HL-60/S4 (cell line): Measurements from ENCODE around the gene VSIR.

Source experiments
- in situ Hi-C: fragments of 300-500 bp; cut with MboI; formaldehyde crosslinking; loops from 2 replicates; pipeline ENCODE4 v1.14.3; 2022; ENCODE audit warnings: low sequenced_read_pairs

VSIR gene

DNA sequence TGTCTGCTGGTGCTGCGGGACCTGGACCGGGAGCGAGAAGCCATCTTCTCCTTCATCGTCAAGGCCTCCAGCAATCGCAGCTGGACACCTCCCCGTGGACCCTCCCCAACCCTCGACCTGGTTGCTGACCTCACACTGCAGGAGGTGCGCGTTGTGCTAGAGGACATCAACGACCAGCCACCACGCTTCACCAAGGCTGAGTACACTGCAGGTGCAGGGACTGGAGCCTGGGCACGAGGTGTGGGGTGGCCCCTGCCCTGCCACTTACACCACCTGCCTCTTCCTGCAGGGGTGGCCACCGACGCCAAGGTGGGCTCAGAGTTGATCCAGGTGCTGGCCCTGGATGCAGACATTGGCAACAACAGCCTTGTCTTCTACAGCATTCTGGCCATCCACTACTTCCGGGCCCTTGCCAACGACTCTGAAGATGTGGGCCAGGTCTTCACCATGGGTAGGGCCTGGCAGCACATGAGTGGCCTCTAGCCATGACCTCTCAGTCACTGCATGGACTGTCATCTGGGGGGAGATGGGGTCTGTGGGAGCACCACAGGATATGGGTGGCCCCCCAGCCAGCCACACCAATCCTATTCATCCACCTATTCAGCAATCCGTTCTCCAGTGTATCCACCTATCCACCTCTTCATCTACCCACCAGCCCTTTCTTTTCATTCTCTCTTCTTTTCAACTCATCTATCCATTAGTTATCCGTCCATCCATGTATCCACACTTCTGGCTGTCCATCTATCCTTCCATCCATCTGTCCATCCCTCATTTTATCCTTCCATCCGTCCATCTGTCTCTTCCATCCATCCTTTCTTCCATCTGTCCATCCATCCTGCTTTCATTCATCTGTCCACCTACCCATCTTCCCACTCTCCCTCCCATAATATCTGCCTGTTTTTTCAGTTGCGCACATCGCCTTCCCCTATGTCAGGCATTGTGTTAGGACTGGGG is 34.5 kb upstream of the VSIR start:
- in situ Hi-C loops = no loop called here

DNA sequence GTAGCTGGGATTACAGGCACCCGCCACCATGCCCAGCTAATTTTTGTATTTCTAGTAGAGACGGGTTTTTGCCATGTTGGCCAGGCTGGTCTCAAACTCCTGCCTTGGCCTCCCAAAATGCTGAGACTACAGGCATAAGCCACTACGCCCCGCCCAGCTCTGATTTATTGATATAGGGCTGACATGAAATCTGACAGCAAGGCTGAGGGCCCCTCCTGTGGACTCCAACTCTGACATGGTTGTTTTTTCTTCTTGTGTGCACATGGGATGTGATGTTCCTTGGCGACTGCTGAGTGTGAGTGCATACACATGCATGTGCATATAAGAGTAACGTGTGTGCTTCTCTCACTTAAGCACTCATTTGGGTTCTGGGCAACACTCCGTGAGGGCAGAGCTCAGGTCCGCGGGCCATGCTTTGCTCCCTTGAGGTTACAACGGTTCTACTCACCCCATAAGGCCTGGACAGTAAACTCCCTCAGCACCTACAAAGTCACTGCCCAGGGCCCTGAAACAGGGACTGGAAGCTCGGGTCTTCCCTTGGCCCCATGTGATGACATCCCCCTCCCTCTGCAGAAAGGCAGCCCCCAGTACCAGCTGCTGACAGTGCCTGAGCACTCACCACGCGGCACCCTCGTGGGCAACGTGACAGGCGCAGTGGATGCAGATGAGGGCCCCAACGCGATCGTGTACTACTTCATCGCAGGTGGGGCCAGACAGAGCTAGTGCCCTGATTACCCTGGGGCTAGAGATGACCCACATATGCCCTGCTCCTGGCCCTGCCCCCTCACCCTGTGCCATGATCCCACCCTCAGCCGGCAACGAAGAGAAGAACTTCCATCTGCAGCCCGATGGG is 33.6 kb upstream of the VSIR start:
- in situ Hi-C loops = no loop called here

DNA sequence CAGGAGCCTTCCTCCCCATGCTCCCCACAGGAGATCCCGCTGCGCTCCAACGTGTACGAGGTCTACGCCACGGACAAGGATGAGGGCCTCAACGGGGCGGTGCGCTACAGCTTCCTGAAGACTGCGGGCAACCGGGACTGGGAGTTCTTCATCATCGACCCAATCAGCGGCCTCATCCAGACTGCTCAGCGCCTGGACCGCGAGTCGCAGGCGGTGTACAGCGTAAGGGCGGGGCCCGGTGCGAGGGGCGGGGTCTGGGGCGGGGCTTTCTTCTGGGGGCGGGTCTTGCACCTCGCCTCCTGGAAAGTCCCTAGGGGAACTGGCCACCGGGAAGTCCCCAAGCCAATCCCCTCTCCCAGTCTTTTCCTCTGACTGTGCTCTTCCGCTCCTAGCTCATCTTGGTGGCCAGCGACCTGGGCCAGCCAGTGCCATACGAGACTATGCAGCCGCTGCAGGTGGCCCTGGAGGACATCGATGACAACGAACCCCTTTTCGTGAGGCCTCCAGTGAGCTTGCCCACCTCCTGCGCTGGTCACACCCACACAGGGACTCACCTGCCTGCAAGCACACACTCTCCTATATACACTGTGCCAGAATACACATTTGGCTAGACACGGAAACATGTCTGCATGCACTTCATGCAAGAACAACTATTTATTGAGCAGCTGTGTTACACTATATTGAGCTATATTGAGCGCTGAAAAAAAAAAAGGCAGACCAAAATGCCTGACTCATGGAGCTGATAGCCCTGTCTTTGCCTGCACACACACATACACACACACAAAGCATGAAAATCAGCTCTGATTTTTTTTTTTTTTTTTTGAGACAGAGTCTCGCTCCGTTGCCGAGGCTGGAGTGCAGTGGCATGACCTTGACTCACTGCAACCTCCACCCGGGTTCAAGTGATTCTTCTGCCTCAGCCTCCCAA is 32.7 kb upstream of the VSIR start:
- in situ Hi-C loops = no loop called here

DNA sequence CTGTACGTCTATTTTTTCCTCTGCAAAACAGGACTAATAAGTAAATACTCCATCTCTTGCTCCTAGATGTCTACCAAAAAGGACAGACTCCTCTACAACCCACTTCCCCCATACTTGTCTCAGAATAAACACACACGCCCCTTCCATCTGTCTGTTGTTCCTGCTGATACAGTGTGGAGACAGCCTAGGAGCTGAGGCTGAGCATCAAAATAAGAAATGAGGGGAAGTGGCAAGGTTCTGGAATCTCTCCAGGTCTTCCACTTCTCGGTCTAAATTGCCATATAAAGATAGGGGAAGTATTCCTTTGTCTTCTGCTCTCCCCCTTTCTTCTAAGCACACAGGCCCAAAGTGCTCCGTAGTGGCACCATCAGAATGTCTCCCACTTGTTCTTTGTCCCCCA is 30.8 kb upstream of the VSIR start:
- in situ Hi-C loops = no loop called here

DNA sequence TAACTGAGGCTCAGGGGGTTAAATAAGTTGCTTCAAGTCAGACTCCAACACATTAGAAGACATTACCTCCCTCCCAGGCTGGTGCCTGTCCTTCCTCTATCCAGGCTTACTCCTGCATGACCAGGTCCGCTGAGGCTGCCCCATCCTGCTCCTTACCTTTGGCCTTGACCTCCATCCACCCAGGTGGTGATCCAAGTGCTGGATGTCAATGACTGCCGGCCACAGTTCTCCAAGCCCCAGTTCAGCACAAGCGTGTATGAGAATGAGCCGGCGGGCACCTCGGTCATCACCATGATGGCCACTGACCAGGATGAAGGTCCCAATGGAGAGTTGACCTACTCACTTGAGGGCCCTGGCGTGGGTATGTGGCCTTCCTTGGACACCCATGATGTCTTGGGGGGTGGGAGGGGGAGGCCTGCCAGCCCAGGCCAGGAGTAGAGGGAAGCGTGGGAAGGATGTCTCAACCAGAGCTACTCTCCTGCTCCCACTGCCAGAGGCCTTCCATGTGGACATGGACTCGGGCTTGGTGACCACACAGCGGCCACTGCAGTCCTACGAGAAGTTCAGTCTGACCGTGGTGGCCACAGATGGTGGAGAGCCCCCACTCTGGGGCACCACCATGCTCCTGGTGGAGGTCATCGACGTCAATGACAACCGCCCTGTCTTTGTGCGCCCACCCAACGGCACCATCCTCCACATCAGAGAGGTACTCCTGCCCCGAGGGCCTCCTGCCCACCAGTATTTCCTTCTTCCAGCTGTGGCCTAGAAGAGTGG is 29.6 kb upstream of the VSIR start:
- in situ Hi-C loops = no loop called here

DNA sequence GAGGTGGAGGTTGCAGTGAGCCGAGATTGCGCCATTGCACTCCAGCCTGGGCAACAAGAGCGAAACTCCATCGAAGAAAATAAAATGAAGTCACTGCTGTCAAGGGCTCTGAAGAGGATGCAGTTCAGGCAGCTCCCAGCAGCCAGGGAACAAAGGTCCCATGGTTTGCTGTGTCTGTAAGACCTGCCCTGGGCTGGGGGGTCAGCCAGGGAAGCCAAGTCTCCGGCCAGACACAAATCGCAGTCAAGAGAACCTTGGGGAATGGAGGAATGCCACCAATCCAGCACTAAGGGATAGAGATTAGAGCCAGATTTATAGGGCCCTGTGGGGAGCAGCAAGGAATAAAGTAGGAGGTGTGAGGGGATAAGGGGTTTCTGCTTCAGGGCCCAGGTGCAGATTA is 28.9 kb upstream of the VSIR start:
- in situ Hi-C loops = no loop called here

DNA sequence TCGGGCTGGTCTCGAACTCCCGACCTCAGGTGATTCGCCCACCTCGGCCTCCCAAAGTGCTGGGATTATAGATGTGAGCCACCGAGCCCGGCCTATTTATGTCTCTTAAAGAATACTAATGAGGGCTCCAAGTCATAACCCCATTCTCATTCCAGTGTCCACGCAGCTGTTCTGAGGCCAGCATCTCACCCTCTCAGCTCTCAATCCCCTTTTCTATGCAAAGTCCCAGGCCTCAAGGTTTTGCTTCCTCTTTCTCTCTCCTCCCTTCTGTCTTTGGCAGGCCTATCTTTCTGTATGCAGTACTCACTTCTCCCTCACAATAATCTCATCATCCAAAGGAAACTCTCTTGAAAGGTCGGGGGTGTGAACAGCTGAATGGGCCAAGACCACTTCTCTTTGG is 28.0 kb upstream of the VSIR start:
- in situ Hi-C loops = no loop called here

DNA sequence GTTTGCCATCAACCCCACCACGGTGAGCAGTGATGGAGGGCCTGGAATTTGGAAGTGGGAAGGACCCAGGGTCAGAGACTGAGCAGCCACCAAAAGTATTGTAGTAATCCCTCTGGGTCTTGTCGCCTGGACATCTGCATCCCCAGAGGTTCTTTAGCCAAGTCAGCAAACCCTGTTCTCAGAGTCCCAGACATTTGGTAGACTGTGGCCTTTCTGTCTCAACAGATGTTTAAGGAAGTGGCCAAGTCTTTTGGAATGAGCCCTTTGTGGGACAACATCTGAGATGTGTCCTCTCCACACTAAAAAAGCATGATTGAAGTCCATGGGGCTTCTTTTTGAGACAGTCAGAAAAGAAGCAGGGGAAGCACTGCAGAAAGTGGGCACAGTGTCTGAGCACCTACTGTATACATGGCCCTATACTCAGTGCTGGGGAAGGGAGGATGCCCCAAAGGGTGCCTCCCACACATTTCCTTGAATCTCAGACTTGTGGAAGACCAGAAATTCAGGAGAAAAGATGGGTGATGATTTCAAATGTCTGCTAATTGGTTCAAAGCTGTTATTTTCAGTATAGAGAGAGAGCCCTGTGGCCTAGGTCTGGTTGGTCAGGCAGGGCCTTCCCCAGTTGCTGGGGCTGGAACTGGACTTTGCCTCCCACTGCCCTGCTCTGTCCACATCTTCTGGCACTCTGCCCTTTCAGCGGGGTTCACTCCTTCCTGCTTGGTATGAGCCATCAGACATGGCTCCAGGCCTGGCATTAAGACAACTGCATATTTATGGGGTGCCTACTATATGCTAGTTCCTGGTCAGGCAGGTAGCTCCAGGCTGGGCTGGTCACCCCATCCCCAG is 26.5 kb upstream of the VSIR start:
- in situ Hi-C loops = no loop called here

DNA sequence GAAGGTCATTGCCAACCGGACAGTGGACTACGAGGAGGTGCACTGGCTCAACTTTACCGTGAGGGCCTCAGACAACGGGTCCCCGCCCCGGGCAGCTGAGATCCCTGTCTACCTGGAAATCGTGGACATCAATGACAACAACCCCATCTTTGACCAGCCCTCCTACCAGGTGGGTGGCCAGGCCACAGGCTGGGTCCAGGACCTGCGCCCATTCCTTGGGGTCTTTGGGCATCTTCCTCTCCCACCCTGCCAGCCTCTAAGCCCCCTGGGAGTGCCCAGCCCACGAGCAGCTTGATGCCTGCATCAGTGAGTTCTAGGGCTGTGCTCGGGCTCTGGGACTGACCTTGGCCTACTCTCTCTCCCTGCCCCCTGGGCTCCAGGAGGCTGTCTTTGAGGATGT is 25.8 kb upstream of the VSIR start:
- in situ Hi-C loops = no loop called here

DNA sequence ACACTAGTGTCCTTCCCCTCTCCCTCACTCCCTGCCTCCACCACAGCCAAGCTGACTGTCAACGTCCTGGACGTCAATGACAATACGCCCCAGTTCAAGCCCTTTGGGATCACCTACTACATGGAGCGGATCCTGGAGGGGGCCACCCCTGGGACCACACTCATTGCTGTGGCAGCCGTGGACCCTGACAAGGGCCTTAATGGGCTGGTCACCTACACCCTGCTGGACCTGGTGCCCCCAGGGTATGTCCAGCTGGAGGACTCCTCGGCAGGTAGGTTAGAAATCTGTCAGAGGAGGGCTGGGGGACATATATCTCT is 24.9 kb upstream of the VSIR start:
- in situ Hi-C loops = no loop called here

DNA sequence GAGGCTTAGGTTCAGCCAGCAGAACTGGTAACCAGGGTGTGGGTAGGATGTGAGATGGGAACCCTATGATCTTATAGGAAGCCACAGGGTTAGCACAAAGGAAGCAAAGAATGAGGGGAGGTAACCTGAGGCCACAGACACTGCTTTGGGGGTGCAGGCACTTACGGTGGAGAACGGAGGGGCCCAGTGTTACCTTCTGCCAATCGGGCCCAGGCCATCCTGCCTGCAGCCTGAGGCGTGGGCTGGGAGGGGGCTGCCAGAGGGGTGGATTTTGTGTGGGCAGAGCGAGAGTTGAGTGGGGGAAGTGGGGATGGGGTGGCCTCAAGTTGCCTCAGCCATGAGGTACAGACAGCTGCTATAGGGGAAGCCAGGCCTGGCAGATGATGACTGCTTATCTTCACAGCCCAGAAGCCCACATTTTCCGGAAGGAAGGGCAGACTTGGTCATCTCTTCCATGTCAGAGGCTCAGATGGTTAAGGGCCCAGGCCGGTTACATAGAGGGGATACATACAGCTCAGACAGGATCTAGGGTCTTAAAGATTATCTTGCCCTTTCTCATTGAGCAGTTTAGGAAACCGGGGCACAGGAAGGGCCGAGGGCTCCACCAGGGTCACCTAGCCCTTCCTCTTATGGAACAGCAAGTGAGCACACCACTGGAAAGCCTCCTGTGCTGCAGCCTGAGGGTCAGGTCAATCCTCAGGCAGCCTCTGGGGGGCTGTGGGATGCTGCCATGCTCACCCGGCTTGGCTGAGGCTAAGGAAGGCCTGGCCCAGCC is 24.4 kb upstream of the VSIR start:
- in situ Hi-C loops = no loop called here

DNA sequence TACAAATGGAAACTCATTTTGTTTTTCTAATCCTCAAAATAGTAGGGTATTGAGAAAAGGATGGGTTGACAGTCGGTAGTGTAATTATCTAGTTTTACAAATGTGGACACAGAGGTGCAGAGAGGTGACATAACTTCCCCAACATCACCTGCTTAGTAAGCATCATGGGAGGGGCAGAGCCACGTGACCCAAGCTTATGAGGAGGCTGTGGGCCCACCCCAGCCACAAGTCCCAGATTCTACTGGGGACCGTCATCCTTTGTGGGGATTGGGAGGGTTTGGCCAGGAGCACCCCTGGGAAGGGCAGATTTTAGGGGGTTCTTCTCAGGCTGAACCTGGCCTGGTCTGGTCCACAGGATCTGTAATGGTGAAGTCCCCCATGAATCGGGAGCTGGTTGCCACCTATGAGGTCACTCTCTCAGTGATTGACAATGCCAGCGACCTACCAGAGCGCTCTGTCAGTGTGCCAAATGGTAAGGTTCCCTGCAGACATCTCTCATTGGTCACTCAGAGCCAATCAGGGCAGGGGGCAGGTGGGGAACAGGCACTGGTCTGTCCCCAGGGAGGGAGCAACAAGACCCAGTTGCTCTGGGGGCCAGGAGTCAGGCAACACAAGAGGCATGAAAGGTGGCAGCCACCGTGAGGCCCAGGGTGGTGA is 23.6 kb upstream of the VSIR start:
- in situ Hi-C loops = no loop called here

DNA sequence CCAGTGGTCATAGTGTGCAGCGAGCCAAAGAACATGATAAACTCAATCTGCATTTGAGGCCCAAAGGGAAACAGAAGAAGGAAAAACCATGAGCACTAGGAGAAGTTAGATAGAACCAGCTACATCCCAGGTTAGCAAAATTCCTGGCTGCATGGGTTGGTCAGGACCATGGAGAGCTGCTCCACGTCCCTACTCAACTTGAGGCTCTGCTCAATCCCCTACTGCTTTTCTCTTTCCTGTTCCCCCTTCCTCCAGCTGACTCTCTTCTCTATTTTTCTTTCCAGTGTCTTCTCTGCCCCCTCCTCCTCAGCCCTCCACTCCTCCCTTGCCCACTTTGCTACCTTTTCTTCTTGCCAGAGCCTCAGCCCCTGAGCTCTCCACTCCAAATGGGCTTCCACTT is 21.9 kb upstream of the VSIR start:
- in situ Hi-C loops = no loop called here

DNA sequence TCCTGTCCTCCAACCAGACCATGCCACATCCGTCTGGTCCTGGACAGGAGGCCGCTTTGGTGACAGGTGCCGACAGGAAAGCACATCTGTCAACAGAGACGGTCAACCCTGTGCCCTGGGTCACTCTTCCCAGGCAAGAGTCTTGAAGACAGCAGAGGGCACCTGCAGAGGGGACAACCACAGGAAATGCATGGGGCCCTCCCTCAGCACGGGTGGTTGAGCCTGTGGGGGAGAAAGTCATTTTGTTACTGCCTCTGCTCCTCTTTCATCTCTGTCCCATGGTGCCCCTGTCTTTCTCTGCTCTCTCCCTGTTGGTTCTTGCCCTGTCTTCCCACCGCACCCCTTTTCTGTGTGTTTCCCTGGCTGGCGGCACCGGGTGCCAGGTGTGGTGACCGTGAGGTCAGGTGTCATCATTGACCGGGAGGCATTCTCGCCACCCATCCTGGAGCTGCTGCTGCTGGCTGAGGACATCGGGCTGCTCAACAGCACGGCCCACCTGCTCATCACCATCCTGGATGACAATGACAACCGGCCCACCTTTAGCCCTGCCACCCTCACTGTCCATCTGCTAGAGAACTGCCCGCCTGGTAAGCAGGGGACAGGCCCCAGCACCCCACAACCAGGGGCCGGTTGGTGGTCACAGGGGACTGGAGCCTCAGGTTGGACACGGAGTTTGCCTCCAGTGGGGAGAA is 17.6 kb upstream of the VSIR start:
- in situ Hi-C loops = no loop called here

DNA sequence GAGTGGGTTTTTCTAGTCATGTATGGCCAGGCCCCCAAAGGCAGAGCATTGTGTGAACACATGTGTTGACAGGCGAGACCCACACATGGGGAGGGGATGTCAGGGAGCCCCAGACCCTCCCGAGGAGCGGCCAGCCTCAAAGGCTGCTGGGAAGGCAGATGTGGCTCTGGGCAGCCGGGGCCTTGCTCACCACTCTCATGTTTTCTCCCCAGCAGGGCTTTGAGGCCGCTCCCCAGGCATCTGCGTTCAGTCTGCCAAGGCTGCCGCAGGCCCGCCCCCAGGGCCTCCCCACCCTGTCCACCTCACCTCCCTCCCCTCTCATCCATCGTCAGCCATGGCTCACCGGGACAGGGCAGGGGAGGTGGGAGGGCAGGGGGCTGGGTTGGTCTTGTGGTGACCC is 16.6 kb upstream of the VSIR start:
- in situ Hi-C loops = no loop called here

DNA sequence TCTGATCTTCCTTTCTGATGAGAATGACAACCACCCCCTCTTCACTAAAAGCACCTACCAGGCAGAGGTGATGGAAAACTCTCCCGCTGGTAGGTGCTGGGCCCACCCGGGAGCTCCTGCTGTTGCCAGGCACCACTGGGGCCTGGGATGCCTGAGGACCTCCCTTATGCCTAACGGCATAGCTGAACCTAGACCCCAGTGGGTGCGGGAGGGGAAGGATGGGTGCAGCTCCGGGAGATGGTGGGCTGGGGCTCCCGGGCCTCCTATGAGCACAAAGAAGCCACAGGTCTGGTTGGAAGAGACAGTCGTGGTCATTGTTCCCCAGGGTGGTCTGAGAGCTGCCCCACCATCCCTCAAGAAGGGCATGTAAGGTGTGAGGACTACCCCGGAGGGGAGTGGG is 15.6 kb upstream of the VSIR start:
- in situ Hi-C loops = no loop called here

DNA sequence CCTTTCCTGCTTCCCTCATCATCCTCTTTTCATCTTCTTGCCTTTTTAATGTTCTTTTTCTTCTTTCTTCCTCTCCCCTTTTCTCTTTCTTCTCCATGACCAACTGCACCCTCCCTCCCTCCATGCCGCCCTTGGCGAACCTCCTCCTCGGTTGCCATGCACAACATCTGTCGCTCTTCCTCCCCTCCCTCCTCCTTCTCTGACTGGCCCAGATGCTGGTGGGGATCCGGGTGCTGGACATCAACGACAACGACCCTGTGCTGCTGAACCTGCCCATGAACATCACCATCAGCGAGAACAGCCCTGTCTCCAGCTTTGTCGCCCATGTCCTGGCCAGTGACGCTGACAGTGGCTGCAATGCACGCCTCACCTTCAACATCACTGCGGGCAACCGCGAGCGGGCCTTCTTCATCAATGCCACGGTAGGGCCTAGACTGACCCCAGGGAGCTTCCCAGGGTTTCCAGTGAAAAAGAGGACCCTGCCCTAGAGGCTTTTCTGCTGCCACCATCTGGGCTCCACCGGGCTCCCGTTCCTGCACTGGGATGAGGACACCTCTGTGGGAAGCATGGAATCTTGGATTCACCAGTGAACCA is 11.5 kb upstream of the VSIR start:
- in situ Hi-C loops = no loop called here
